Measurements from ENCODE around the gene ATP10A. TPM values are rescaled to one million over a fixed set of nuclear protein-coding genes. Genes with fewer than 3 reads are reported as not detected.

ATP10A gene
- polyA plus RNA-seq, 1 donor from 2014 or later = not detected

- Histone ChIP-seq H3K4me2 (ENCODE audit: low read length) (no peak overlapping the region), H3K27me3 (ENCODE audit: insufficient read depth, low read depth, low read length) (no peaks in the 10 kb centered on the region), H3K27ac (ENCODE audit: low read length) (no peak overlapping the region), H3K9me3 (ENCODE audit: low read length) (no peaks in the 10 kb centered on the region), H3K4me3 (ENCODE audit: low read length) (no peak overlapping the region), H3K9me2 (ENCODE audit: insufficient read depth, low read length) (no peaks in the 10 kb centered on the region), H2AFZ (ENCODE audit: low read depth, low read length) (no peak overlapping the region), H3F3A (ENCODE audit: insufficient read depth, low read length, poor library complexity, severe bottlenecking) (no peaks in the 10 kb centered on the region), H3K36me3 (ENCODE audit: insufficient read depth, low read length) (no peaks in the 10 kb centered on the region), H4K20me1 (ENCODE audit: insufficient read depth) (no peaks in the 10 kb centered on the region), H3K79me2 (replicated peaks; ENCODE audit: insufficient read depth, low read length) (no peaks in the 10 kb centered on the region), H3K9ac (ENCODE audit: low read length) (no peak overlapping the region)
- TF ChIP-seq MXI1 (conservative IDR thresholded peaks at IDR 0.05; ENCODE audit: poor library complexity, severe bottlenecking) (no peak), EZH2 (IDR thresholded peaks at IDR 0.05; ENCODE audit: borderline replicate concordance, insufficient read depth, low read length, poor library complexity, severe bottlenecking) (no peak)
Observed at GRCh38 chr15:25893596-25893995, 30.5 kb upstream of the ATP10A start.

GRCh38 chr15:25892126-25892525 is 29.0 kb upstream of the ATP10A start:
- TF ChIP-seq SMC3 (conservative IDR thresholded peaks at IDR 0.05; ENCODE audit: poor library complexity) = no peak
- no peak for TF ChIP-seq EP300 (conservative IDR thresholded peaks at IDR 0.05; ENCODE audit: poor library complexity, severe bottlenecking)
- TF ChIP-seq REST (IDR thresholded peaks at IDR 0.05; ENCODE audit: borderline replicate concordance) = no peak
- no peak for TF ChIP-seq POLR2AphosphoS5 (IDR thresholded peaks at IDR 0.05)
- no peak for TF ChIP-seq MXI1 (conservative IDR thresholded peaks at IDR 0.05; ENCODE audit: poor library complexity, severe bottlenecking)
- no peak for TF ChIP-seq RAD21 (conservative IDR thresholded peaks at IDR 0.05)
- no peak overlapping the region for H3K9ac ChIP-seq (ENCODE audit: low read length)
- no peaks in the 10 kb centered on the region for H3K9me3 ChIP-seq (ENCODE audit: low read length)
- no peaks in the 10 kb centered on the region for H3K27me3 ChIP-seq (ENCODE audit: insufficient read depth, low read depth, low read length)
- no peaks in the 10 kb centered on the region for H4K20me1 ChIP-seq (ENCODE audit: insufficient read depth)
- no peaks in the 10 kb centered on the region for H3K79me2 ChIP-seq (replicated peaks; ENCODE audit: insufficient read depth, low read length)
- H3K36me3 ChIP-seq (ENCODE audit: insufficient read depth, low read length) = no peaks in the 10 kb centered on the region
- H3K9me2 ChIP-seq (ENCODE audit: insufficient read depth, low read length) = no peaks in the 10 kb centered on the region
- H3K4me2 ChIP-seq (ENCODE audit: low read length) = no peak overlapping the region
- no peak overlapping the region for H2AFZ ChIP-seq (ENCODE audit: low read depth, low read length)
- no peaks in the 10 kb centered on the region for H3F3A ChIP-seq (ENCODE audit: insufficient read depth, low read length, poor library complexity, severe bottlenecking)
- H3K27ac ChIP-seq (ENCODE audit: low read length) = no peak overlapping the region
- no peak overlapping the region for H3K4me3 ChIP-seq (ENCODE audit: low read length)

- Histone ChIP-seq H3K4me3 (ENCODE audit: low read length) (no peak overlapping the region), H3K27ac (ENCODE audit: low read length) (no peak overlapping the region), H3K9me2 (ENCODE audit: insufficient read depth, low read length) (no peaks in the 10 kb centered on the region), H3K9me3 (ENCODE audit: low read length) (no peaks in the 10 kb centered on the region), H2AFZ (ENCODE audit: low read depth, low read length) (no peak overlapping the region), H3K4me2 (ENCODE audit: low read length) (no peak overlapping the region), H3K36me3 (ENCODE audit: insufficient read depth, low read length) (no peaks in the 10 kb centered on the region), H3K9ac (ENCODE audit: low read length) (no peak overlapping the region), H3F3A (ENCODE audit: insufficient read depth, low read length, poor library complexity, severe bottlenecking) (no peaks in the 10 kb centered on the region), H3K27me3 (ENCODE audit: insufficient read depth, low read depth, low read length) (no peaks in the 10 kb centered on the region), H4K20me1 (ENCODE audit: insufficient read depth) (no peaks in the 10 kb centered on the region), H3K79me2 (replicated peaks; ENCODE audit: insufficient read depth, low read length) (no peaks in the 10 kb centered on the region)
- TF ChIP-seq MXI1 (conservative IDR thresholded peaks at IDR 0.05; ENCODE audit: poor library complexity, severe bottlenecking) (no peak), RAD21 (conservative IDR thresholded peaks at IDR 0.05) (no peak), EZH2 (IDR thresholded peaks at IDR 0.05; ENCODE audit: borderline replicate concordance, insufficient read depth, low read length, poor library complexity, severe bottlenecking) (no peak), TAF1 (IDR thresholded peaks at IDR 0.05; ENCODE audit: low read depth) (no peak), CTCF (IDR thresholded peaks at IDR 0.05; ENCODE audit: poor library complexity, severe bottlenecking) (no peak), EP300 (conservative IDR thresholded peaks at IDR 0.05; ENCODE audit: poor library complexity, severe bottlenecking) (no peak)
Observed at GRCh38 chr15:25891081-25891480, 28.0 kb upstream of the ATP10A start.

Data from neural cell (in vitro differentiated cells).